NCI-H446 treated with DMSO at 0.1 percent for 48 hours (cell line): ENCODE measurements around the gene NDUFAF5.

Experiments used
- DNase-seq: peaks from one replicate; lab custom pipeline; 2025; lab: John Stamatoyannopoulos, UW

The NDUFAF5 gene

GRCh38 chr20:13824459-13824858 lies 39.6 kb downstream of the NDUFAF5 start:
- DNase-seq = no peak

GRCh38 chr20:13825465-13825864 lies 40.6 kb downstream of the NDUFAF5 start:
- DNase-seq = no peak

- no peak for DNase-seq
Measured at GRCh38 chr20:13831476-13831875, 46.6 kb downstream of the NDUFAF5 start.

GRCh38 chr20:13838664-13839063 lies 53.8 kb downstream of the NDUFAF5 start:
- no peak for DNase-seq

- DNase-seq = no peak
Measured at GRCh38 chr20:13839421-13840092, 54.7 kb downstream of the NDUFAF5 start.

- DNase-seq = no peak
Measured at GRCh38 chr20:13840093-13840465, 55.3 kb downstream of the NDUFAF5 start.

GRCh38 chr20:13841206-13841605 lies 56.4 kb downstream of the NDUFAF5 start:
- no peak for DNase-seq

GRCh38 chr20:13844296-13844695 lies 59.5 kb downstream of the NDUFAF5 start:
- no peak for DNase-seq

- no peak for DNase-seq
Measured at GRCh38 chr20:13851279-13851678, 66.5 kb downstream of the NDUFAF5 start.

- no peak for DNase-seq
Measured at GRCh38 chr20:13852306-13852705, 67.5 kb downstream of the NDUFAF5 start.

GRCh38 chr20:13855613-13856012 lies 70.8 kb downstream of the NDUFAF5 start:
- DNase-seq = no peak

- no peak for DNase-seq
Measured at GRCh38 chr20:13856354-13856753, 71.5 kb downstream of the NDUFAF5 start.

GRCh38 chr20:13857304-13857703 lies 72.5 kb downstream of the NDUFAF5 start:
- DNase-seq = peak; percentile 28

- DNase-seq = peak; percentile 54
Measured at GRCh38 chr20:13857961-13858360, 73.1 kb downstream of the NDUFAF5 start.

- DNase-seq = no peak
Measured at GRCh38 chr20:13858439-13858838, 73.6 kb downstream of the NDUFAF5 start.

GRCh38 chr20:13858871-13859270 lies 74.0 kb downstream of the NDUFAF5 start:
- peak; percentile 64 for DNase-seq

GRCh38 chr20:13862245-13862644 lies 77.4 kb downstream of the NDUFAF5 start:
- no peak for DNase-seq

GRCh38 chr20:13863244-13863643 lies 78.4 kb downstream of the NDUFAF5 start:
- no peak for DNase-seq

- no peak for DNase-seq
Measured at GRCh38 chr20:13865156-13865555, 80.3 kb downstream of the NDUFAF5 start.

- DNase-seq = peak; percentile 41
Measured at GRCh38 chr20:13865791-13866351, 81.0 kb downstream of the NDUFAF5 start.

GRCh38 chr20:13868331-13868730 lies 83.5 kb downstream of the NDUFAF5 start:
- no peak for DNase-seq

GRCh38 chr20:13870170-13870748 lies 85.4 kb downstream of the NDUFAF5 start:
- DNase-seq = no peak
